Measurements from ENCODE around the gene TARP.

TARP gene

DNA sequence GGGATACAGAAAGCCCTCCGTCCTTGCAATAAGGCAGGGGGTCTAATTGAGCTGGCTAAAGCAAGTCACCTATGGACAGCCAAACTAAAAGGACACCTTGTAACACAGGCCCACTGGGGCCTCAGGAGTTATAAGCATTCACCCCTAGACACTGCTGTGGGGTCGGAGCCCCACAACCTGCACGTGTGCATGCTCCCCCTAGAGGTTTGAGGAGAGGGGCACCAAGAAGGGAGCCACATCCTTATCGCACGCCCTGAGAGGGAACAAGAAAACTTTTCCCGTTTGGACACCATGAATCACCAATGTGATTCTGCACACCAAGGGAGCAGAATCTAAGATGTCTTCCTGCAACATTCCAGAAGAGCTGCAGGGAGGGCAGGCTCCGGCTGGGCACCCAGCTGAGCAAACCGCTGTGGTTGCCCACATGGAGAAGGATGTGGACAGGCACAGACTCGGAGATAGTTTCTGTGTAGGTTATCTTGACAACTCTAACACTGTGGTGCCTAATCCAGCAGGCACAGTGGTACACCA is 17.7 kb upstream of the TARP start:
- H3K27ac ChIP-seq (ENCODE audit: low read depth, low read length): no peak overlapping the region
- no peaks in the 10 kb centered on the region for H3K9me2 ChIP-seq (ENCODE audit: insufficient read depth)
- no peaks in the 10 kb centered on the region for H3K36me3 ChIP-seq (ENCODE audit: control insufficient read depth in 1 of 2, insufficient read depth in 2 of 2, low read length in 2 of 2)
- H3K79me2 ChIP-seq (ENCODE audit: insufficient read depth, low read length): no peaks in the 10 kb centered on the region
- H3K4me3 ChIP-seq (replicated peaks in 1 of 2; ENCODE audit: low read depth in 1 of 2, low read length in 2 of 2): no peak overlapping the region
- no peaks in the 10 kb centered on the region for H4K20me1 ChIP-seq (ENCODE audit: insufficient read depth)
- H3K27me3 ChIP-seq (ENCODE audit: insufficient read depth, low read length): peaks cover 14% of the 10 kb centered on the region
- BruUV-seq (replicated peaks): no TSS peak
- DNase-seq (ENCODE audit: low read depth, low spot score) (no peak), ATAC-seq (peak; percentile 55; the same call in 1 of the 2 replicates)
- intact Hi-C loops (cut with micrococcal nuclease): no loop called here
- no peak overlapping the region for H3K9ac ChIP-seq (ENCODE audit: low read length)
- H3K4me1 ChIP-seq (ENCODE audit: control insufficient read depth in 1 of 2, insufficient read depth in 2 of 2, low read length in 2 of 2): no peaks in the 10 kb centered on the region
- TF ChIP-seq, protein P1, sequence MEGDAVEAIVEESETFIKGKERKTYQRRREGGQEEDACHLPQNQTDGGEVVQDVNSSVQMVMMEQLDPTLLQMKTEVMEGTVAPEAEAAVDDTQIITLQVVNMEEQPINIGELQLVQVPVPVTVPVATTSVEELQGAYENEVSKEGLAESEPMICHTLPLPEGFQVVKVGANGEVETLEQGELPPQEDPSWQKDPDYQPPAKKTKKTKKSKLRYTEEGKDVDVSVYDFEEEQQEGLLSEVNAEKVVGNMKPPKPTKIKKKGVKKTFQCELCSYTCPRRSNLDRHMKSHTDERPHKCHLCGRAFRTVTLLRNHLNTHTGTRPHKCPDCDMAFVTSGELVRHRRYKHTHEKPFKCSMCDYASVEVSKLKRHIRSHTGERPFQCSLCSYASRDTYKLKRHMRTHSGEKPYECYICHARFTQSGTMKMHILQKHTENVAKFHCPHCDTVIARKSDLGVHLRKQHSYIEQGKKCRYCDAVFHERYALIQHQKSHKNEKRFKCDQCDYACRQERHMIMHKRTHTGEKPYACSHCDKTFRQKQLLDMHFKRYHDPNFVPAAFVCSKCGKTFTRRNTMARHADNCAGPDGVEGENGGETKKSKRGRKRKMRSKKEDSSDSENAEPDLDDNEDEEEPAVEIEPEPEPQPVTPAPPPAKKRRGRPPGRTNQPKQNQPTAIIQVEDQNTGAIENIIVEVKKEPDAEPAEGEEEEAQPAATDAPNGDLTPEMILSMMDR (IDR thresholded peaks at IDR 0.05 in 2 of 3, conservative IDR thresholded peaks at IDR 0.05 in 1 of 3; ENCODE audit: borderline replicate concordance in 1 of 3, insufficient read depth in 1 of 3, low read depth in 2 of 3, low read length in 2 of 3): peak in 2 of 3 experiments; percentile 39; a peak in 2 of 6 replicates
- no peak for TF ChIP-seq CEBPB (IDR thresholded peaks at IDR 0.05; ENCODE audit: low read depth)
- no peak for TF ChIP-seq POLR2A (IDR thresholded peaks at IDR 0.05; ENCODE audit: borderline replicate concordance, extremely low read depth, insufficient read depth, insufficient read length)
- TF ChIP-seq, protein P2, sequence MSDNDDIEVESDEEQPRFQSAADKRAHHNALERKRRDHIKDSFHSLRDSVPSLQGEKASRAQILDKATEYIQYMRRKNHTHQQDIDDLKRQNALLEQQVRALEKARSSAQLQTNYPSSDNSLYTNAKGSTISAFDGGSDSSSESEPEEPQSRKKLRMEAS (IDR thresholded peaks at IDR 0.05): no peak
- no peak for TF ChIP-seq ZBTB33 (IDR thresholded peaks at IDR 0.05; ENCODE audit: extremely low read depth, insufficient replicate concordance, low read length)
- no peak overlapping the region for H3K4me2 ChIP-seq (ENCODE audit: low read length)
- ChIA-PET RAD21 (ENCODE audit: low non-redundant PET in 1 of 2, low total read pairs in 2 of 2, uncharacterized antibody in 2 of 2, unreplicated experiment in 2 of 2) (no interaction called here), CTCF (no interaction called here), POLR2A (no interaction called here)
- no peaks in the 10 kb centered on the region for H3K9me3 ChIP-seq (ENCODE audit: control insufficient read depth in 1 of 2, insufficient read depth in 1 of 2, low read depth in 1 of 2, low read length in 2 of 2)
- no peak overlapping the region for H2AFZ ChIP-seq (ENCODE audit: low read depth, low read length, poor library complexity, severe bottlenecking)
